Omental fat pad (tissue), 4 donors: ENCODE measurements around the gene COPZ1. TPM values are rescaled to one million over a fixed set of nuclear protein-coding genes. Genes with fewer than 3 reads are reported as not detected.

ENCODE experiments used
- ATAC-seq: fragments of 150-250 bp; one replicate; pipeline ENCODE4 v1.9.1; 2016; ENCODE audit warnings: mild to moderate bottlenecking, moderate library complexity; ENCODE audit not compliant: low FRiP score
- DNase-seq: peaks from one replicate; pipeline ENCODE4 v3.0.0-alpha.2; 2019; ENCODE audit warnings: low spot score
- total RNA-seq, 4 donors: library from RNA; depleted of rRNA; stranded (reverse); fragments of >200 nt; gene quantifications; one replicate each; pipeline ENCODE4 v1.1.0, GENCODE V29; 2016
- TF ChIP-seq, protein P1 (sequence below), 3 donors: fragments of 450-650 bp; IDR thresholded peaks; one replicate each; pipeline ENCODE4 v1.5.1; 2016 to 2017; ENCODE audit warnings: antibody characterized with exemption in 3 of 3, mild to moderate bottlenecking in 3 of 3, moderate library complexity in 2 of 3

COPZ1 gene
- total RNA-seq, 4 donors from 2014 or later: 55.5 to 114 (median 81.8) TPM

GRCh38 chr12:54386403-54387113, 61.6 kb downstream of the COPZ1 start:
- ATAC-seq (no peak), DNase-seq (no peak)
- TF ChIP-seq, protein P1, sequence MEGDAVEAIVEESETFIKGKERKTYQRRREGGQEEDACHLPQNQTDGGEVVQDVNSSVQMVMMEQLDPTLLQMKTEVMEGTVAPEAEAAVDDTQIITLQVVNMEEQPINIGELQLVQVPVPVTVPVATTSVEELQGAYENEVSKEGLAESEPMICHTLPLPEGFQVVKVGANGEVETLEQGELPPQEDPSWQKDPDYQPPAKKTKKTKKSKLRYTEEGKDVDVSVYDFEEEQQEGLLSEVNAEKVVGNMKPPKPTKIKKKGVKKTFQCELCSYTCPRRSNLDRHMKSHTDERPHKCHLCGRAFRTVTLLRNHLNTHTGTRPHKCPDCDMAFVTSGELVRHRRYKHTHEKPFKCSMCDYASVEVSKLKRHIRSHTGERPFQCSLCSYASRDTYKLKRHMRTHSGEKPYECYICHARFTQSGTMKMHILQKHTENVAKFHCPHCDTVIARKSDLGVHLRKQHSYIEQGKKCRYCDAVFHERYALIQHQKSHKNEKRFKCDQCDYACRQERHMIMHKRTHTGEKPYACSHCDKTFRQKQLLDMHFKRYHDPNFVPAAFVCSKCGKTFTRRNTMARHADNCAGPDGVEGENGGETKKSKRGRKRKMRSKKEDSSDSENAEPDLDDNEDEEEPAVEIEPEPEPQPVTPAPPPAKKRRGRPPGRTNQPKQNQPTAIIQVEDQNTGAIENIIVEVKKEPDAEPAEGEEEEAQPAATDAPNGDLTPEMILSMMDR (IDR thresholded peaks at IDR 0.05): no peak

- no peak for DNase-seq
- ATAC-seq: no peak
These were observed 62.2 kb downstream of the COPZ1 start for GRCh38 chr12:54387114-54387467.

GRCh38 chr12:54388237-54389133, 63.6 kb downstream of the COPZ1 start:
- ATAC-seq (no peak), DNase-seq (no peak)
- TF ChIP-seq, protein P1 (IDR thresholded peaks at IDR 0.05): no peak

More at GRCh38 chr12:54387114-54387467, 62.2 kb downstream of the COPZ1 start:
- TF ChIP-seq, protein P1 (IDR thresholded peaks at IDR 0.05): no peak

GRCh38 chr12:54389134-54389508, 64.2 kb downstream of the COPZ1 start:
- TF ChIP-seq, protein P1 (IDR thresholded peaks at IDR 0.05): no peak
- ATAC-seq (no peak), DNase-seq (no peak)

- no peak for DNase-seq
- TF ChIP-seq, protein P1 (IDR thresholded peaks at IDR 0.05): no peak
- ATAC-seq: no peak
These were observed 64.8 kb downstream of the COPZ1 start for GRCh38 chr12:54389607-54390175.

- TF ChIP-seq, protein P1 (IDR thresholded peaks at IDR 0.05): no peak
- ATAC-seq (no peak), DNase-seq (no peak)
These were observed 65.3 kb downstream of the COPZ1 start for GRCh38 chr12:54390176-54390667.
